OCI-LY7 (cell line): Measurements from ENCODE around the gene IFRD1.
"Not testable (repeated sequence)": the region's sequence is repeated elsewhere in the genome, so short reads cannot be mapped to it uniquely, and the experiment has no call there.

Experiments used
- CTCF ChIP-seq: fragments of 200-600 bp; sonication (generic); conservative IDR thresholded peaks from 2 replicates; pipeline ENCODE4 v1.5.1; 2014; ENCODE audit warnings: mild to moderate bottlenecking, antibody characterized with exemption, low read length, moderate library complexity, mixed read lengths
- EZH2phosphoT487 ChIP-seq: fragments of 200-600 bp; sonication (generic); IDR thresholded peaks from 2 replicates; pipeline ENCODE4 v1.6.1; 2018; ENCODE audit warnings: low read depth, borderline replicate concordance, mild to moderate bottlenecking, mixed run types, antibody characterized with exemption, low read length, moderate library complexity, mixed read lengths

- not testable (repeated sequence) for TF ChIP-seq CTCF, EZH2phosphoT487
These were observed 3.9 kb downstream of the IFRD1 start for GRCh38 chr7:112454191-112454590.
